Mesendoderm (in vitro differentiated cells): ENCODE measurements around the gene RRM1.

Source experiments
- DNase-seq: peaks from one replicate; pipeline ENCODE4 v3.0.0; 2013
- H2AK5ac ChIP-seq: 2 replicates; pipeline ENCODE4 v1.6.1; 2013; ENCODE audit warnings: low read length, inconsistent platforms
- H2BK120ac ChIP-seq: 2 replicates; pipeline ENCODE4 v1.6.1; 2013; ENCODE audit warnings: low read depth, mild to moderate bottlenecking, low read length, moderate library complexity, mixed read lengths
- H2BK15ac ChIP-seq: replicated peaks from 2 replicates; pipeline ENCODE4 v1.6.1; 2013; ENCODE audit warnings: low read depth, mild to moderate bottlenecking, moderate library complexity
- H2BK5ac ChIP-seq: 2 replicates; pipeline ENCODE4 v1.6.1; 2013; ENCODE audit warnings: low read length, inconsistent platforms
- H3K18ac ChIP-seq: 2 replicates; pipeline ENCODE4 v1.6.1; 2013; ENCODE audit warnings: mild to moderate bottlenecking, low read length, mixed read lengths
- H3K23ac ChIP-seq: one replicate; pipeline ENCODE4 v1.6.1; 2013; ENCODE audit warnings: low read length
- H3K27ac ChIP-seq: 2 replicates; pipeline ENCODE4 v1.5.1; 2013; ENCODE audit warnings: low read depth, mild to moderate bottlenecking, inconsistent platforms, low read length, moderate library complexity
- H3K27me3 ChIP-seq: 2 replicates; pipeline ENCODE4 v1.6.1; 2013; ENCODE audit warnings: low read length, control low read depth, mild to moderate bottlenecking, inconsistent platforms; ENCODE audit not compliant: insufficient read depth, poor library complexity
- H3K36me3 ChIP-seq: 2 replicates; pipeline ENCODE4 v1.6.1; 2013; ENCODE audit warnings: low read length, inconsistent platforms; ENCODE audit not compliant: control insufficient read depth, insufficient read depth
- H3K4ac ChIP-seq: one replicate; pipeline ENCODE4 v1.6.1; 2013; ENCODE audit warnings: low read depth, mild to moderate bottlenecking, low read length, moderate library complexity
- H3K4me1 ChIP-seq: 2 replicates; pipeline ENCODE4 v1.6.1; 2013; ENCODE audit warnings: low read depth, low read length, inconsistent platforms; ENCODE audit not compliant: control insufficient read depth
- H3K4me2 ChIP-seq: 2 replicates; pipeline ENCODE4 v1.6.1; 2013; ENCODE audit warnings: low read length
- H3K4me3 ChIP-seq: 2 replicates; pipeline ENCODE4 v1.5.1; 2013; ENCODE audit warnings: mild to moderate bottlenecking, low read length
- H3K56ac ChIP-seq: one replicate; pipeline ENCODE4 v1.6.1; 2013; ENCODE audit warnings: low read length
- H3K79me1 ChIP-seq: 2 replicates; pipeline ENCODE4 v1.6.1; 2013; ENCODE audit warnings: low read length, inconsistent platforms
- H3K79me2 ChIP-seq: 2 replicates; pipeline ENCODE4 v1.6.1; 2013; ENCODE audit warnings: mild to moderate bottlenecking, low read length; ENCODE audit not compliant: control insufficient read depth, insufficient read depth
- H3K9ac ChIP-seq: 2 replicates; pipeline ENCODE4 v1.6.1; 2013; ENCODE audit warnings: low read length, inconsistent platforms
- H4K5ac ChIP-seq: one replicate; pipeline ENCODE4 v1.6.1; 2013; ENCODE audit warnings: low read length
- H4K8ac ChIP-seq: one replicate; pipeline ENCODE4 v1.6.1; 2013; ENCODE audit warnings: low read depth, mild to moderate bottlenecking, control low read depth, low read length, moderate library complexity
- WGBS: extraction: QIAGEN DNeasy Blood & Tissue Kit; methylation state at CpG from one replicate; pipeline ENCODE4 v1.1.7; 2013; ENCODE audit warnings: low lambda C conversion rate, missing lambda C conversion rate; ENCODE audit not compliant: insufficient coverage; ENCODE audit errors: extremely low coverage; 5-methylcytosine and 5-hydroxymethylcytosine counted together

RRM1 gene

DNA sequence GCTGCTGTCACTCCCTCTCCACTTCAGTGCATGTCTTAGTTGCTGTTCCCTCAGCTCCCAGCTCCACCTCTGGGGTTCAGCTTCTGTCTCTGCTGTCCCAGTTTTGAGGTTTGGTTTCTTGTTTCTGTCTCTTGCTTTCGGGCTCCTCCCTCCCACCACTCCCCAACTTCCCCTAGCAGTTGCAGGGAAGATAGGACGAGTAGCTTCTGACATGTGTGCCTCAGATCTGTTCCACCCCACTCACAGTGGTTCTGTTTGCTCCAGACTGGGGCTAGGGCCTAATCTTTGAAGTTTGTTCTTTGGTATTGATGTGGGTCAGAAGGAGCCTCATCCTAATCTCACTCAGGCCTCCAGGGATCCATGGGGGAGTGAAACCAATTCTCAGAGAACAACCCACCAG is 2.6 kb upstream of the RRM1 start:
- Histone ChIP-seq H2BK5ac (no peak overlapping the region), H3K79me2 (peaks cover 12% of the 10 kb centered on the region), H3K36me3 (no peaks in the 10 kb centered on the region), H3K4me2 (no peak overlapping the region), H3K27ac (no peak overlapping the region), H3K18ac (no peak overlapping the region), H3K9ac (no peak overlapping the region), H3K23ac (no peak overlapping the region), H3K4me3 (no peak overlapping the region), H4K8ac (no peak overlapping the region), H3K27me3 (no peaks in the 10 kb centered on the region), H3K79me1 (peaks cover 8% of the 10 kb centered on the region), H2BK15ac (no peak overlapping the region), H3K4ac (no peak overlapping the region), H3K56ac (no peak overlapping the region), H2AK5ac (no peak overlapping the region), H4K5ac (no peak overlapping the region), H3K4me1 (peaks cover 2% of the 10 kb centered on the region), H2BK120ac (no peak overlapping the region)
- DNase-seq, result no peak
- no CpG with 5 or more reads among the region's 2 CpGs for WGBS

DNA sequence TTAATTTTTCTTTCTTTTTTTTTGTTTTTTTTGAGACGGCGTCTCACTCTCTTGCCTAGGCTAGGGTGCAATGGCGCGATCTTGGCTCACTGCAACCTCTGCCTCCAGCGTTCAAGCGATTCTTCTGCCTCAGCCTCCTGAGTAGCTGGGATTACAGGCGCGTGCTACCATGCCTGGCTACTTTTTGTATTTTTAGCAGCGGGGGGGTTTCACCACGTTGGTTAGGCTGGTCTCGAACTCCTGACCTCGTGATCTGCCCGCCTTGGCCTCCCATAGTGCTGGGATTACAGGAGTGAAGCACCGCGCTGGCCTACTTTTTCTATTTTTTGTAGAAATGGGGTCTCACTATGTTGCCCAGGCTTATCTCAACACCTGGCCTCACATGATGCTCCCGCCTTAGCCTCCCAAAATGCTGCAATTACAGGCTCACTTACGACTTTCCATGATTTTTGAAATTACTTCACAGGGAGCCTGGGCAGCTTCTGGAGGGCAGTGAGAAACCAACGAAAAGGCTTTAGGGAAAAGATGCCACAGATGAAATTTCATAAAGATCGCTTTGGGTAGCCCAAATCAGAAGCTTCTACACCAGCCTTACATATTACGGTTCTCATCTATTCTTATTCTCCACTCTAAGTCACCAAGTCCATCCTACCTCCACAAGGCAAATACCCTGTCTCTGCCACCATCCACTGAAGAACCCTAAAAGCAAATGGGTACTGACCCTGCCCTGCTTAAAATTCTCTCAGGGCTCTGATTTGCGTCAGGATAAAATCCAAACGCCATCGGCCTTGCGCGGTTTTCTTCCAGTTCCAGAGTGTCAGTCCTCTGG is 866 bp upstream of the RRM1 start:
- no peak overlapping the region for H2BK15ac ChIP-seq
- H3K4ac ChIP-seq, result peak overlapping the region; percentile 49
- H2BK5ac ChIP-seq, result no peak overlapping the region
- H3K79me2 ChIP-seq, result peaks cover 12% of the 10 kb centered on the region
- peak overlapping the region; percentile 26 for H4K5ac ChIP-seq
- peak overlapping the region; percentile 58 for H3K4me3 ChIP-seq
- H3K36me3 ChIP-seq, result no peaks in the 10 kb centered on the region
- H3K23ac ChIP-seq, result no peak overlapping the region
- H2BK120ac ChIP-seq, result no peak overlapping the region
- peak overlapping the region; percentile 92 for H3K18ac ChIP-seq
- peak overlapping the region; percentile 91 for H3K4me2 ChIP-seq
- peak overlapping the region; percentile 82 for H3K56ac ChIP-seq
- 100% methylated on average over 2 of the region's 25 CpGs for WGBS
- H3K27ac ChIP-seq, result no peak overlapping the region
- H3K9ac ChIP-seq, result peak overlapping the region; percentile 79
- H3K27me3 ChIP-seq, result no peaks in the 10 kb centered on the region
- H2AK5ac ChIP-seq, result no peak overlapping the region
- H4K8ac ChIP-seq, result peak overlapping the region; percentile 31
- peaks cover 9% of the 10 kb centered on the region for H3K79me1 ChIP-seq
- no peak for DNase-seq
- H3K4me1 ChIP-seq, result peaks cover 2% of the 10 kb centered on the region

DNA sequence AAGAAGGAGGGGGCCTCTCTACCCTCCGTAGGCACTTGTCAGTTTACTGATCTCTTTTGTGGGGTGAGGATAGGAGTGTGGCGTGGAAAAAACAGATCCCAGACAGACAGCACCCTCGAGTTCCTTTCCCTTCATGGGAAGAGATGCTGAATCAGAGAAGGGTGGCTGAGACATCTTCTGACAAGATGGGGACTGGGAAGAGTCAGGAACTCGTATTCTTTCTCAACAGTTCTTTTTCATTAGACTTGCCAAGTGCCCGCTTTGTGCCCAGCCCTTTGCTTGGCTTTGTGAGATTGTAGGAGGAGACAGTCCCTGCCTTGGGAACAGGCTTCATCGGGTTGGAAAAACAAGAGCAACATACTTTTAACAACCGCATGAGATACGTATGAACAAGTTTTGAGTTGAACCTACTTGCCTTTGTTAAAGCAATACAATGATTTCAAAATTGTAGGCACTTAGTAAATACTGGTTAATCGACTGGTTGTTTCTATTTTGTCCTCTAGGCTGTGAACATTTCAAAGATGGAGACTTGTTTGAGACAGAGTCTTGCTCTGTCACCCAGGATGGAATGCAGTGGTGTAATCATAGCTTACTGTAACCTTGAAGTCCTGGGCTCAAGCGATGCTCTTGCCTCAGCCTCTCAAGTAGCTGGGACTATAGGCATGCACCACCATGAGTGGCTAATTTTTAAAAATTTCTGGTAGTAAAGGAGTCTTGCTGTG is 1.1 kb downstream of the RRM1 start:
- Histone ChIP-seq H3K4ac (peak overlapping the region; percentile 47), H3K18ac (no peak overlapping the region), H3K23ac (peak overlapping the region; percentile 91), H2AK5ac (no peak overlapping the region), H3K79me2 (peaks cover 19% of the 10 kb centered on the region), H3K56ac (peak overlapping the region; percentile 98), H4K5ac (no peak overlapping the region), H3K4me2 (peak overlapping the region; percentile 97), H3K27me3 (no peaks in the 10 kb centered on the region), H3K27ac (no peak overlapping the region), H2BK5ac (no peak overlapping the region), H3K9ac (peak overlapping the region; percentile 97), H3K36me3 (no peaks in the 10 kb centered on the region), H2BK15ac (no peak overlapping the region), H3K4me3 (peak overlapping the region; percentile 89), H4K8ac (no peak overlapping the region), H3K4me1 (peaks cover 5% of the 10 kb centered on the region), H2BK120ac (no peak overlapping the region), H3K79me1 (peaks cover 12% of the 10 kb centered on the region)
- no CpG with 5 or more reads among the region's 10 CpGs for WGBS
- peak; percentile 61 for DNase-seq

DNA sequence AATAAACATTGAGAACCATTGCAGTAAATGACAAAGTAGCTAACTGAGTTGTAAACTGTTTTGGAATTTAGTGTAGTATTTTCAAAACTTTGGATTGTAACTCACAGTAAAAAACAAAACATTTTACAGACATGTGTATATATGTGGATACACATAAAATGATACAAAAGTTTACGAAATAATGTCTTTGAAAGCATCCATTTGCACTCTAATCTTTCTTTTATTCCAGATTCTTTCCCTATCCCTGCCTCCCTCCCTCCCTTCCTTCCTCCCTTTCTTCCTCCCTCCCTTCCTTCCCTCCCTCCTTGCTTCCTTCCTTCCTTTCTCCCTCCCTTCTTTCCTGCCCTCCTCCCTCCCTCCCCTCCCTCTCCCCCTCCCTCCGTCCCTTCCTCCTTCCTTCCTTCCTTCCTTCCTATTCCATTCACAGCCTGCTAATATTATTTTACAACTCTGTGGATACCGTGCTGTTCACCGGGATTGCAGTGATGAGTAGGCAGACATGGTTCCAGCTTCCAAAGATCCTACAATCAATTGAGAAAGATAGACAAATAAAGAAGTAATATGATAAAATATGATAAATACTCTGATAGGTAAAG is 3.5 kb downstream of the RRM1 start:
- H3K4me3 ChIP-seq, result no peak overlapping the region
- no peak overlapping the region for H2BK120ac ChIP-seq
- peaks cover 5% of the 10 kb centered on the region for H3K4me1 ChIP-seq
- H3K36me3 ChIP-seq, result no peaks in the 10 kb centered on the region
- H3K56ac ChIP-seq, result no peak overlapping the region
- no CpG with 5 or more reads among the region's 4 CpGs for WGBS
- no peak overlapping the region for H3K9ac ChIP-seq
- no peak overlapping the region for H3K18ac ChIP-seq
- H3K27me3 ChIP-seq, result no peaks in the 10 kb centered on the region
- no peak overlapping the region for H2BK5ac ChIP-seq
- no peak overlapping the region for H4K8ac ChIP-seq
- H3K4me2 ChIP-seq, result no peak overlapping the region
- H3K4ac ChIP-seq, result no peak overlapping the region
- H3K27ac ChIP-seq, result no peak overlapping the region
- no peak overlapping the region for H2AK5ac ChIP-seq
- H2BK15ac ChIP-seq, result no peak overlapping the region
- no peak overlapping the region for H4K5ac ChIP-seq
- no peak for DNase-seq
- H3K79me1 ChIP-seq, result peaks cover 14% of the 10 kb centered on the region
- peaks cover 21% of the 10 kb centered on the region for H3K79me2 ChIP-seq
- H3K23ac ChIP-seq, result no peak overlapping the region

DNA sequence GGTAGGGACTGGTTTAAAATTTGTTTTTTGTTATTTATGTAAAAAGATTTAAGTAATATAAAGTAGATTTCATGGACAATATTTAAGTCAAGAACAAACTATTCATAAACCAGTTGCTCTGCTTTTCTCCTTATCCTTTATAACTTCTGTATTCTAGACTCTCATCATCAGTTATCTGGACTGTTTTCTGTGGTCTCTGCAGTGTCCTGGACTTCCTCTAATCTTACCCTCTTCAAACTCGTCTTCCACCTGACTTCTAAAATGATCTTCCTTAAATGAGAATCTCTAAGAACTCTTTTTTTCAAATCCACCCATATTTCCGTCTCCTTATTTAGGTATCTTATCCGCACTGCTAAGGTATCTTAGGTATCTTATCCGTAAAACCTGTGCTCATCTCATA is 8.1 kb downstream of the RRM1 start:
- Histone ChIP-seq H3K4me2 (no peak overlapping the region), H4K8ac (no peak overlapping the region), H3K27me3 (no peaks in the 10 kb centered on the region), H3K4ac (no peak overlapping the region), H3K36me3 (no peaks in the 10 kb centered on the region), H3K23ac (no peak overlapping the region), H2AK5ac (no peak overlapping the region), H2BK120ac (no peak overlapping the region), H3K79me2 (peaks cover 9% of the 10 kb centered on the region), H3K18ac (no peak overlapping the region), H2BK15ac (no peak overlapping the region), H3K4me1 (peaks cover 3% of the 10 kb centered on the region), H3K27ac (no peak overlapping the region), H3K79me1 (peaks cover 7% of the 10 kb centered on the region), H4K5ac (no peak overlapping the region), H3K9ac (no peak overlapping the region), H2BK5ac (no peak overlapping the region), H3K56ac (no peak overlapping the region), H3K4me3 (no peak overlapping the region)
- no peak for DNase-seq
- no CpG with 5 or more reads among the region's 4 CpGs for WGBS
